ENCODE data around the gene PCCB.

GRCh38 chr3:136236109-136236508 is 14.0 kb upstream of the PCCB start:
- no peak for TF ChIP-seq EZH2 (IDR thresholded peaks at IDR 0.05; ENCODE audit: low read length, unreplicated experiment)
- no peak for TF ChIP-seq CTCF (conservative IDR thresholded peaks at IDR 0.05; ENCODE audit: low read depth, low read length)
